Central memory CD8-positive, alpha-beta T cell (primary cell): ENCODE measurements around the gene SEC31A.

ENCODE experiments used
- ATAC-seq: fragments of 150-1000 bp; cut with Tn5 transposase; replicated peaks from 2 replicates; pipeline ENCODE4 v1.10.0; 2022; ENCODE audit warnings: mild to moderate bottlenecking, moderate FRiP score, moderate number of reproducible peaks; ENCODE audit not compliant: poor library complexity, severe bottlenecking; ENCODE audit errors: extremely low read depth
- DNase-seq, 2 donors: peaks; one replicate each; pipeline ENCODE4 v3.0.0; 2021; ENCODE audit warnings: low spot score in 2 of 2
- H3K27ac Mint-ChIP-seq: one replicate; pipeline ENCODE4 v1.8.0; 2022; ENCODE audit warnings: low read depth, mild to moderate bottlenecking, moderate library complexity, mixed read lengths
- H3K27me3 Mint-ChIP-seq: one replicate; pipeline ENCODE4 v1.8.0; 2022; ENCODE audit warnings: mixed read lengths
- H3K36me3 Mint-ChIP-seq: one replicate; pipeline ENCODE4 v1.8.0; 2022; ENCODE audit warnings: mild to moderate bottlenecking, moderate library complexity, mixed read lengths; ENCODE audit not compliant: insufficient read depth
- H3K4me1 Mint-ChIP-seq: one replicate; pipeline ENCODE4 v1.8.0; 2022; ENCODE audit warnings: mixed read lengths
- H3K4me3 Mint-ChIP-seq: one replicate; pipeline ENCODE4 v1.8.0; 2022; ENCODE audit warnings: mild to moderate bottlenecking, moderate library complexity, mixed read lengths
- H3K9me3 Mint-ChIP-seq: one replicate; pipeline ENCODE4 v1.8.0; 2022; ENCODE audit warnings: mixed read lengths

SEC31A gene

GRCh38 chr4:82905205-82905604, 14.3 kb upstream of the SEC31A start:
- Mint-ChIP-seq H3K4me1 (peaks cover 6% of the 10 kb centered on the region), H3K4me3 (no peak overlapping the region), H3K27ac (peak overlapping the region; percentile 45), H3K36me3 (peaks cover 2% of the 10 kb centered on the region), H3K27me3 (no peaks in the 10 kb centered on the region), H3K9me3 (no peaks in the 10 kb centered on the region)
- no peak for ATAC-seq
- DNase-seq, result no peak

- H3K27ac Mint-ChIP-seq, result no peak overlapping the region
- no peak for DNase-seq
- peaks cover 2% of the 10 kb centered on the region for H3K36me3 Mint-ChIP-seq
- no peaks in the 10 kb centered on the region for H3K27me3 Mint-ChIP-seq
- peaks cover 6% of the 10 kb centered on the region for H3K4me1 Mint-ChIP-seq
- no peak for ATAC-seq
- H3K9me3 Mint-ChIP-seq, result no peaks in the 10 kb centered on the region
- no peak overlapping the region for H3K4me3 Mint-ChIP-seq
Measured at GRCh38 chr4:82903737-82904136, 12.8 kb upstream of the SEC31A start.

- no peaks in the 10 kb centered on the region for H3K9me3 Mint-ChIP-seq
- H3K36me3 Mint-ChIP-seq, result peaks cover 12% of the 10 kb centered on the region
- peaks cover 13% of the 10 kb centered on the region for H3K4me1 Mint-ChIP-seq
- ATAC-seq (no peak), DNase-seq (no peak)
- no peaks in the 10 kb centered on the region for H3K27me3 Mint-ChIP-seq
- no peak overlapping the region for H3K27ac Mint-ChIP-seq
- no peak overlapping the region for H3K4me3 Mint-ChIP-seq
Measured at GRCh38 chr4:82901183-82901718, 10.3 kb upstream of the SEC31A start.

GRCh38 chr4:82900411-82901182, 9.6 kb upstream of the SEC31A start, which contains the start of gene THAP9:
THAP9 (plus strand) TSS chr4:82900735; CDS start chr4:82900803, 68 bp downstream.
- Mint-ChIP-seq H3K36me3 (peaks cover 14% of the 10 kb centered on the region), H3K4me1 (peaks cover 12% of the 10 kb centered on the region), H3K4me3 (no peak within 1 kb of the TSS), H3K27me3 (no peaks in the 10 kb centered on the region), H3K9me3 (no peaks in the 10 kb centered on the region), H3K27ac (no peak within 1 kb of the TSS)
- ATAC-seq, result peak; percentile 90
- DNase-seq, result peak; percentile 91 to 97

GRCh38 chr4:82900066-82900410, 9.1 kb upstream of the SEC31A start:
- Mint-ChIP-seq H3K36me3 (peaks cover 14% of the 10 kb centered on the region), H3K4me1 (peaks cover 7% of the 10 kb centered on the region), H3K27ac (no peak overlapping the region), H3K4me3 (no peak overlapping the region), H3K27me3 (no peaks in the 10 kb centered on the region), H3K9me3 (no peaks in the 10 kb centered on the region)
- DNase-seq (no peak), ATAC-seq (no peak)

- no peak overlapping the region for H3K4me3 Mint-ChIP-seq
- no peak for DNase-seq
- no peak overlapping the region for H3K27ac Mint-ChIP-seq
Measured at GRCh38 chr4:82899374-82900065, 8.6 kb upstream of the SEC31A start.

GRCh38 chr4:82898322-82899243, 7.6 kb upstream of the SEC31A start:
- Mint-ChIP-seq H3K36me3 (peaks cover 24% of the 10 kb centered on the region), H3K9me3 (no peaks in the 10 kb centered on the region), H3K27me3 (no peaks in the 10 kb centered on the region), H3K27ac (no peak overlapping the region), H3K4me1 (peaks cover 7% of the 10 kb centered on the region), H3K4me3 (no peak overlapping the region)
- DNase-seq, result no peak
- no peak for ATAC-seq

More at GRCh38 chr4:82899374-82900065, 8.6 kb upstream of the SEC31A start:
- Mint-ChIP-seq H3K27me3 (no peaks in the 10 kb centered on the region), H3K9me3 (no peaks in the 10 kb centered on the region), H3K4me1 (peaks cover 7% of the 10 kb centered on the region), H3K36me3 (peaks cover 16% of the 10 kb centered on the region)
- ATAC-seq, result no peak

GRCh38 chr4:82896755-82897154, 5.8 kb upstream of the SEC31A start:
- Mint-ChIP-seq H3K9me3 (no peaks in the 10 kb centered on the region), H3K36me3 (peaks cover 24% of the 10 kb centered on the region), H3K27ac (no peak overlapping the region), H3K4me3 (no peak overlapping the region), H3K4me1 (peaks cover 9% of the 10 kb centered on the region), H3K27me3 (no peaks in the 10 kb centered on the region)
- ATAC-seq, result no peak
- no peak for DNase-seq

- Mint-ChIP-seq H3K4me3 (no peak overlapping the region), H3K4me1 (peaks cover 23% of the 10 kb centered on the region), H3K27me3 (no peaks in the 10 kb centered on the region), H3K9me3 (no peaks in the 10 kb centered on the region), H3K36me3 (peaks cover 39% of the 10 kb centered on the region), H3K27ac (no peak overlapping the region)
- ATAC-seq, result no peak
- DNase-seq, result no peak
Measured at GRCh38 chr4:82893942-82894341, 3.0 kb upstream of the SEC31A start.

GRCh38 chr4:82892467-82892802, 1.5 kb upstream of the SEC31A start:
- Mint-ChIP-seq H3K36me3 (peaks cover 43% of the 10 kb centered on the region), H3K27me3 (no peaks in the 10 kb centered on the region), H3K9me3 (no peaks in the 10 kb centered on the region), H3K4me3 (peak overlapping the region; percentile 97), H3K4me1 (peaks cover 25% of the 10 kb centered on the region), H3K27ac (peak overlapping the region; percentile 98)
- ATAC-seq, result no peak
- DNase-seq, result no peak

GRCh38 chr4:82891707-82892466, 934 bp upstream of the SEC31A start:
- Mint-ChIP-seq H3K4me3 (peak overlapping the region; percentile 97), H3K27ac (peak overlapping the region; percentile 98), H3K27me3 (no peaks in the 10 kb centered on the region), H3K9me3 (no peaks in the 10 kb centered on the region), H3K4me1 (peaks cover 27% of the 10 kb centered on the region), H3K36me3 (peaks cover 40% of the 10 kb centered on the region)
- DNase-seq, result no peak
- ATAC-seq, result no peak

- peaks cover 35% of the 10 kb centered on the region for H3K36me3 Mint-ChIP-seq
Measured at GRCh38 chr4:82890528-82890900, 439 bp downstream of the SEC31A start.

More at GRCh38 chr4:82890528-82890900, 439 bp downstream of the SEC31A start:
- DNase-seq, result no peak
- H3K4me1 Mint-ChIP-seq, result peaks cover 34% of the 10 kb centered on the region
- peak; percentile 3 for ATAC-seq
- H3K27me3 Mint-ChIP-seq, result no peaks in the 10 kb centered on the region
- H3K4me3 Mint-ChIP-seq, result peak overlapping the region; percentile 97
- H3K9me3 Mint-ChIP-seq, result no peaks in the 10 kb centered on the region
- peak overlapping the region; percentile 98 for H3K27ac Mint-ChIP-seq
